GM12873 (cell line): Measurements from ENCODE around the gene EFCAB10.

Experiments
- CTCF ChIP-seq: IDR thresholded peaks from 2 replicates; pipeline ENCODE4 v1.5.1; 2012; ENCODE audit warnings: low read depth, mild to moderate bottlenecking, moderate library complexity, low read length, control low read depth; ENCODE audit not compliant: insufficient read depth; ENCODE audit errors: missing control alignments

The EFCAB10 gene

GRCh38 chr7:105581066-105581811 is at the start of gene EFCAB10:
Gene EFCAB10 (minus strand): TSS chr7:105581493. CDS start chr7:105581463, 30 bp downstream.
- TF ChIP-seq CTCF: no peak

- TF ChIP-seq CTCF: no peak
These were observed 44.7 kb upstream of the EFCAB10 start for GRCh38 chr7:105625986-105626385.

GRCh38 chr7:105623906-105624305 is 42.6 kb upstream of the EFCAB10 start:
- no peak for TF ChIP-seq CTCF

- TF ChIP-seq CTCF: no peak
These were observed 42.1 kb upstream of the EFCAB10 start for GRCh38 chr7:105623378-105623777.

GRCh38 chr7:105622106-105622731 is 40.9 kb upstream of the EFCAB10 start:
- no peak for TF ChIP-seq CTCF

GRCh38 chr7:105621617-105622016 is 40.3 kb upstream of the EFCAB10 start:
- no peak for TF ChIP-seq CTCF

GRCh38 chr7:105621176-105621575 is 39.9 kb upstream of the EFCAB10 start:
- TF ChIP-seq CTCF: no peak
